ENCODE measurements around the gene MACROD2.

The MACROD2 gene

GRCh38 chr20:15576411-15576810 lies 1581.1 kb downstream of the MACROD2 start:
- in situ Hi-C loops (cut with MboI; ENCODE audit: low sequenced_read_pairs, unreplicated experiment), result no loop called here

GRCh38 chr20:15578113-15578512 lies 1582.8 kb downstream of the MACROD2 start:
- DNase-seq (ENCODE audit: low spot score), result no peak
- no peak for TF ChIP-seq CTCF (IDR thresholded peaks at IDR 0.05; ENCODE audit: borderline replicate concordance, control extremely low read depth, extremely low read depth, insufficient read depth, missing control alignments)
- in situ Hi-C loops (cut with MboI; ENCODE audit: low sequenced_read_pairs, unreplicated experiment), result no loop called here

More at GRCh38 chr20:15576411-15576810, 1581.1 kb downstream of the MACROD2 start:
- no peak for DNase-seq (ENCODE audit: low spot score)
- TF ChIP-seq CTCF (IDR thresholded peaks at IDR 0.05; ENCODE audit: borderline replicate concordance, control extremely low read depth, extremely low read depth, insufficient read depth, missing control alignments), result no peak

GRCh38 chr20:15579688-15580087 lies 1584.4 kb downstream of the MACROD2 start:
- DNase-seq (ENCODE audit: low spot score), result no peak
- in situ Hi-C loops (cut with MboI; ENCODE audit: low sequenced_read_pairs, unreplicated experiment), result no loop called here
- no peak for TF ChIP-seq CTCF (IDR thresholded peaks at IDR 0.05; ENCODE audit: borderline replicate concordance, control extremely low read depth, extremely low read depth, insufficient read depth, missing control alignments)

- no peak for DNase-seq (ENCODE audit: low spot score)
- in situ Hi-C loops (cut with MboI; ENCODE audit: low sequenced_read_pairs, unreplicated experiment), result no loop called here
- TF ChIP-seq CTCF (IDR thresholded peaks at IDR 0.05; ENCODE audit: borderline replicate concordance, control extremely low read depth, extremely low read depth, insufficient read depth, missing control alignments), result no peak
Measured at GRCh38 chr20:15582146-15582760, 1586.9 kb downstream of the MACROD2 start.

- no peak for DNase-seq (ENCODE audit: low spot score)
- in situ Hi-C loops (cut with MboI; ENCODE audit: low sequenced_read_pairs, unreplicated experiment), result no loop called here
- no peak for TF ChIP-seq CTCF (IDR thresholded peaks at IDR 0.05; ENCODE audit: borderline replicate concordance, control extremely low read depth, extremely low read depth, insufficient read depth, missing control alignments)
Measured at GRCh38 chr20:15584507-15584906, 1589.2 kb downstream of the MACROD2 start.

- in situ Hi-C loops (cut with MboI; ENCODE audit: low sequenced_read_pairs, unreplicated experiment), result no loop called here
- no peak for DNase-seq (ENCODE audit: low spot score)
- TF ChIP-seq CTCF (IDR thresholded peaks at IDR 0.05; ENCODE audit: borderline replicate concordance, control extremely low read depth, extremely low read depth, insufficient read depth, missing control alignments), result no peak
Measured at GRCh38 chr20:15593081-15593480, 1597.8 kb downstream of the MACROD2 start.

All from GM13976 (cell line).